Endothelial cell of umbilical vein (primary cell): ENCODE results near the gene SLC5A11. TPM values are rescaled to one million over a fixed set of nuclear protein-coding genes. Genes with fewer than 3 reads are reported as not detected.

Experiments
- BruUV-seq: library from RNA; stranded (reverse); fragments of 400-500 nt; replicated peaks from 2 replicates; lab custom pipeline; 2021; lab: Mats Ljungman, UMichigan
- CTCF ChIA-PET: fragments of 300-600, 350-600 bp; sonication (Branson Sonifier 250); formaldehyde crosslinking; loops from one replicate; lab custom pipeline; 2021; ENCODE audit warnings: antibody characterized with exemption, inconsistent platforms; lab: Charles Lee
- POLR2A ChIA-PET: fragments of 300-600, 350-600 bp; sonication (Branson Sonifier 250); formaldehyde crosslinking; loops from one replicate; lab custom pipeline; 2021; ENCODE audit warnings: antibody characterized with exemption, inconsistent platforms; lab: Charles Lee
- DNase-seq: peaks from one replicate; pipeline ENCODE4 v3.0.0-alpha.2; 2011; ENCODE audit warnings: low read depth, low spot score
- FAIRE-seq: peaks from 2 replicates; lab custom pipeline; 2011; peaks lifted over from hg19 to GRCh38; lab: Jason Lieb, UNC
- H2AFZ ChIP-seq: 2 replicates; pipeline ENCODE4 v1.6.0; 2012; ENCODE audit warnings: low read depth, low read length, control low read depth, inconsistent platforms
- H3K27ac ChIP-seq: 2 replicates; pipeline ENCODE4 v1.5.1; 2011; ENCODE audit warnings: low read depth, mild to moderate bottlenecking, control low read depth, low read length, moderate library complexity; ENCODE audit not compliant: insufficient read depth
- H3K27me3 ChIP-seq, 2 experiments: 2 replicates each; pipeline versions ENCODE4 v1.6.0 to v1.6.1; 2011; ENCODE audit warnings: low read length in 2 of 2, mixed read lengths in 1 of 2; ENCODE audit not compliant: control insufficient read depth in 2 of 2, insufficient read depth in 2 of 2
- H3K36me3 ChIP-seq, 2 experiments: 2 replicates in 1 of 2; 3 replicates in 1 of 2; pipeline ENCODE4 v1.5.1; 2011; ENCODE audit warnings: low read length in 2 of 2, mild to moderate bottlenecking in 1 of 2, moderate library complexity in 1 of 2; ENCODE audit not compliant: control insufficient read depth in 2 of 2, insufficient read depth in 2 of 2; ENCODE audit errors: extremely low read depth in 1 of 2
- H3K4me1 ChIP-seq: 3 replicates; pipeline ENCODE4 v1.5.1; 2011; ENCODE audit warnings: mild to moderate bottlenecking, low read length; ENCODE audit not compliant: control insufficient read depth, insufficient read depth; ENCODE audit errors: extremely low read depth
- H3K4me2 ChIP-seq: 2 replicates; pipeline ENCODE4 v1.6.1; 2011; ENCODE audit warnings: low read length, control low read depth, mixed read lengths; ENCODE audit not compliant: insufficient read depth
- H3K4me3 ChIP-seq, 3 experiments: fragments of 200-600 bp in 1 of 3; sonication (generic), shearing (Covaris generic) in 1 of 3; replicated peaks in 1 of 3; 2 replicates each; pipeline ENCODE4 v1.5.1; 2011 to 2016; ENCODE audit warnings: control low read depth in 3 of 3, low read length in 3 of 3, mild to moderate bottlenecking in 2 of 3, inconsistent platforms in 1 of 3, low read depth in 1 of 3, moderate library complexity in 1 of 3; ENCODE audit not compliant: insufficient read depth in 1 of 3
- H3K79me2 ChIP-seq: 2 replicates; pipeline ENCODE4 v1.6.0; 2012; ENCODE audit warnings: low read length, inconsistent platforms; ENCODE audit not compliant: control insufficient read depth, insufficient read depth
- H3K9ac ChIP-seq: replicated peaks from 2 replicates; pipeline ENCODE3; 2011; ENCODE audit warnings: low read length, control low read depth; ENCODE audit not compliant: insufficient read depth; ENCODE audit errors: extremely low read depth
- H3K9me1 ChIP-seq: replicated peaks from 3 replicates; pipeline ENCODE4 v1.6.0; 2011; ENCODE audit warnings: mild to moderate bottlenecking, low read length; ENCODE audit not compliant: control insufficient read depth, insufficient read depth; ENCODE audit errors: extremely low read depth
- H3K9me3 ChIP-seq: replicated peaks from 2 replicates; pipeline ENCODE4 v1.5.1; 2012; ENCODE audit warnings: low read length, inconsistent platforms; ENCODE audit not compliant: control insufficient read depth, insufficient read depth
- H4K20me1 ChIP-seq: replicated peaks from 2 replicates; pipeline ENCODE3; 2011; ENCODE audit warnings: mild to moderate bottlenecking, low read length; ENCODE audit not compliant: control insufficient read depth, insufficient read depth; ENCODE audit errors: extremely low read depth
- CTCF ChIP-seq, 2 donors: IDR thresholded peaks; 1 replicate in 1 of 2; 2 replicates in 1 of 2; pipeline ENCODE4 v1.5.1; 2011; ENCODE audit warnings: low read length in 2 of 2, mild to moderate bottlenecking in 2 of 2, moderate library complexity in 2 of 2, control low read depth in 1 of 2, inconsistent platforms in 1 of 2, low read depth in 1 of 2; ENCODE audit not compliant: insufficient read depth in 1 of 2; ENCODE audit errors: extremely low read depth in 1 of 2
- EZH2 ChIP-seq: IDR thresholded peaks from 2 replicates; pipeline ENCODE4 v1.6.1; 2012; ENCODE audit warnings: borderline replicate concordance, low read depth, mild to moderate bottlenecking, moderate library complexity, low read length, inconsistent platforms; ENCODE audit not compliant: severe bottlenecking
- FOS ChIP-seq: IDR thresholded peaks from 2 replicates; pipeline ENCODE4 v1.6.1; 2011; ENCODE audit warnings: mild to moderate bottlenecking, low read length, moderate library complexity, borderline replicate concordance; ENCODE audit not compliant: insufficient read depth
- GATA2 ChIP-seq: IDR thresholded peaks from 2 replicates; pipeline ENCODE4 v1.7.0; 2011; ENCODE audit warnings: low read depth, mild to moderate bottlenecking, moderate library complexity, mixed read lengths, low read length; ENCODE audit not compliant: insufficient read length, insufficient read depth
- JUN ChIP-seq: IDR thresholded peaks from 2 replicates; pipeline ENCODE4 v1.6.1; 2011; ENCODE audit warnings: borderline replicate concordance, low read depth; ENCODE audit not compliant: insufficient read length, insufficient read depth
- MYC ChIP-seq: IDR thresholded peaks from one replicate; pipeline ENCODE4 v1.6.1; 2011; ENCODE audit warnings: mild to moderate bottlenecking, low read depth, low read length
- POLR2A ChIP-seq: IDR thresholded peaks from 2 replicates; pipeline ENCODE4 v1.6.1; 2012; ENCODE audit warnings: low read depth, mild to moderate bottlenecking, control low read depth, low read length
- POLR2AphosphoS5 ChIP-seq: IDR thresholded peaks from 2 replicates; pipeline ENCODE4 v1.6.1; 2012; ENCODE audit warnings: low read depth, mild to moderate bottlenecking, control low read depth, low read length, moderate library complexity; ENCODE audit not compliant: insufficient read depth
- dilution Hi-C: fragments of 300-500 bp; cut with MboI; formaldehyde crosslinking; loops from one replicate; pipeline ENCODE4 v1.15.0; 2019; ENCODE audit warnings: low sequenced_read_pairs; ENCODE audit not compliant: extremely low pct_ligation_motif_present
- intact Hi-C: fragments of 100-400 bp; cut with micrococcal nuclease; formaldehyde crosslinking; loops from one replicate; pipeline ENCODE4 v1.10.0; 2022
- polyA plus RNA-seq, 4 experiments: library from polyadenylated mRNA; depleted of rRNA in 3 of 4; stranded (reverse) in 3 of 4; unstranded in 1 of 4; fragments of >200 nt; gene quantifications; 2 replicates each; pipeline versions ENCODE4 v1.2.1 to v1.2.3, GENCODE V29; 2011 to 2012; ENCODE audit warnings: missing spikeins in 1 of 4
- total RNA-seq: library from RNA; stranded (reverse); gene quantifications from 2 replicates; pipeline ENCODE4 v1.2.3, GENCODE V29; 2021
- TF ChIP-seq, protein P1 (sequence below): IDR thresholded peaks from 2 replicates; pipeline ENCODE4 v1.6.1; 2011; ENCODE audit not compliant: insufficient read depth, insufficient read length

Gene SLC5A11
- total and polyA plus RNA-seq, 2 donors (not counting 3 experiments of a cell fraction or from before 2014, with no cell fraction given) = 0.12 TPM; not detected in 1

DNA sequence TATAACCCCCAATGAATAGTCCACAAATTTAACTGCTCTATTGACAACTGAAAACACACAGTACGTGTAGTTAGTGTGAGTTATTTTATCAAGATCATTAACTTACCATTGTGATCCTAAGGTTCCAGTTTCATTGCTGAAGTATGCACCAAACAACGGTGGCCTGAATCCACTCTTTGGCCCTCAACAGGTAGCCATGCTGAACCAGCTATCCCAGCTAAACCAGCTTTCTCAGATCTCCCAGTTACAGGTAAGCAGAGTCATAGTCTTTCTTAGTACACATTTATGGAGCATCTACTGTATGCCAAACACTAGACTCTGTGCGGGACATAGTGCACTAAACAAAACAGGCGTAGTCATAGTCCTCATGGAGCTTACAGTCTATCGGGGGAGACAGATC, 40.3 kb upstream of the SLC5A11 start:
- no peaks in the 10 kb centered on the region for H3K27me3 ChIP-seq
- FAIRE-seq = no peak
- H3K9ac ChIP-seq = no peak overlapping the region
- H2AFZ ChIP-seq = no peak overlapping the region
- no peaks in the 10 kb centered on the region for H3K79me2 ChIP-seq
- H4K20me1 ChIP-seq = no peaks in the 10 kb centered on the region
- H3K9me1 ChIP-seq = no peaks in the 10 kb centered on the region
- peaks cover 30 to 42% of the 10 kb centered on the region in 2 experiments for H3K36me3 ChIP-seq
- DNase-seq = no peak
- intact Hi-C loops = loop anchor here (2.0 kb wide), 1 partner anchor 237 kb away; no protein-coding TSS in a partner anchor
- H3K4me3 ChIP-seq = no peak overlapping the region
- H3K4me1 ChIP-seq = no peaks in the 10 kb centered on the region
- ChIA-PET POLR2A (no interaction called here), CTCF (interaction anchor here (0.7 kb wide), 1 partner anchor 288 kb away, joined by 3 read pairs; no protein-coding TSS in a partner anchor)
- dilution Hi-C loops = no loop called here
- no peak overlapping the region for H3K27ac ChIP-seq
- no peak overlapping the region for H3K4me2 ChIP-seq
- TF ChIP-seq, protein P1, sequence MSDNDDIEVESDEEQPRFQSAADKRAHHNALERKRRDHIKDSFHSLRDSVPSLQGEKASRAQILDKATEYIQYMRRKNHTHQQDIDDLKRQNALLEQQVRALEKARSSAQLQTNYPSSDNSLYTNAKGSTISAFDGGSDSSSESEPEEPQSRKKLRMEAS = no peak
- TF ChIP-seq POLR2AphosphoS5 = no peak
- no peak for TF ChIP-seq FOS
- no TSS peak for BruUV-seq
- H3K9me3 ChIP-seq = no peaks in the 10 kb centered on the region

GRCh38 chr16:24807301-24807700, 38.5 kb upstream of the SLC5A11 start:
- intact Hi-C loops = no loop called here
- no peaks in the 10 kb centered on the region for H4K20me1 ChIP-seq
- H3K36me3 ChIP-seq = peaks cover 30 to 41% of the 10 kb centered on the region in 2 experiments
- TF ChIP-seq EZH2 = no peak
- TF ChIP-seq JUN = no peak
- TF ChIP-seq, protein P1 = no peak
- TF ChIP-seq MYC = no peak
- no peak for TF ChIP-seq POLR2A
- no peak for TF ChIP-seq FOS
- TF ChIP-seq GATA2 = no peak
- TF ChIP-seq CTCF (IDR thresholded peaks at IDR 0.05; ENCODE audit: extremely low read depth in 1 of 2, insufficient read depth in 1 of 2, low read depth in 1 of 2, low read length in 2 of 2) = no peak
- no peak for TF ChIP-seq POLR2AphosphoS5
- dilution Hi-C loops = no loop called here
- H3K9me1 ChIP-seq = no peaks in the 10 kb centered on the region
- no peak for DNase-seq
- CTCF ChIA-PET = no interaction called here
- no TSS peak for BruUV-seq
- no peak overlapping the region for H3K4me2 ChIP-seq
- H3K9ac ChIP-seq = no peak overlapping the region
- H3K4me3 ChIP-seq = no peak overlapping the region
- POLR2A ChIA-PET = interaction anchor here (0.7 kb wide), 1 partner anchor 10 kb away, joined by 14 read pairs; no protein-coding TSS in a partner anchor
- H3K4me1 ChIP-seq = no peaks in the 10 kb centered on the region
- H3K9me3 ChIP-seq = no peaks in the 10 kb centered on the region
- no peak for FAIRE-seq
- H3K79me2 ChIP-seq = no peaks in the 10 kb centered on the region
- H2AFZ ChIP-seq = no peak overlapping the region
- H3K27me3 ChIP-seq = no peaks in the 10 kb centered on the region
- H3K27ac ChIP-seq = no peak overlapping the region
